Measurements from ENCODE around the gene IPP.
"Not testable (repeated sequence)": the region's sequence is repeated elsewhere in the genome, so short reads cannot be mapped to it uniquely, and the experiment has no call there.

The IPP gene

DNA sequence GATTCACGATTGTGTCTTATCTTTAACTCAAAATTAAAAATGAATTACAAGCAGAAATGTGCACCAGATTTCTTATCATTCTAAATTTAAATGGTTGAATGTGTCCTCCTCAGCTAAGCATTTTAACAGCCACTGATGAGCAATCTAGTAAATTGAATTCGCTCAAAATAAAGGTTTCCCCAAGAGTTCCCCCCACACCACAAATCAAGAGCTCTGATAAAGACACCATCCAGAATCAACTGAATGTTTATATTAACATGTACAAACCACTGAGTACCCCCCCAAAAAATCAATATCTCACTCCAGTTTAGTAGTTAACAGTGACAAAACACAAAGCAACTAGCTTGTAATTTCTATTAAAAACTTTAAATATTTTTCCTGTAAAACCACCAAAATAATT lies 66.1 kb downstream of the IPP start:
- no peak for DNase-seq (ENCODE audit: low read depth in 3 of 3)

DNA sequence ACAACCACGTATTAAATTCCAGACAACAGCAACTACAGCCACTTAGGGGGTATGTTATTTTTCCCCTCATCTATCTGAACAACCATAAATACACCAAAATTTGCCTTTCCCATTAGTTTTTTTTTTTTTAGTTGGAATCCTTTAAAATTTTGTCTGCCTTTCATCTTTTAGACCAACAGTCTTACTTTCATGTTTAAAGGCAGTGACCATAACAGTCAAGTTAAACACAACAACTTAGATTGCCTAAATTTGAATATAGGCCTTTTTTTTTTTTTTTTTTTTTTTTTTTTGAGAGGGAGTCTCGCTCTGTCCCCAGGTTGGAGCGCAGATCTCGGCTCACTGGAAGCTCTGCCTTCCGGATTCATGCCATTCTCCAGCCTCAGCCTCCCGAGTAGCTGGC lies 67.5 kb downstream of the IPP start:
- DNase-seq (ENCODE audit: low read depth in 3 of 3) = no peak

DNA sequence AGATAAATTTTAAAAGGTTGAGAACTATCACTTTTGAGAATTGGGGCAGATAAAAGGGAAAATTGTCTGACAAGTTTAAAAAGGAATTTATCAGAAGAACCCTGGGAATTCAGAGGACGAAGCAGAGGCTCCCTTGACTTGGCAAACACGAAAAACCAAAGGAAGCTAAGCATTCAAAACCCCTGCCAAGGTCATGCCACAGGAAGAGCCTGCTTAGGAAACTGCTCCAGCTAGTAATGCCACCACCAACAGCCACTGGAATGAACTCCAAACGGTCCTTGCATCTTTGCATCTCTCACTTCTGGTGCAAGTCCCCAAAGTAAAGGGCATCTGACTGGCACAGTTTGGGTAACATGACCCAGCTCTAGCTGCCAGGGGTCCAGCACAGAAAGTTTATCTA lies 71.3 kb downstream of the IPP start:
- no peak for DNase-seq (ENCODE audit: low read depth in 3 of 3)

DNA sequence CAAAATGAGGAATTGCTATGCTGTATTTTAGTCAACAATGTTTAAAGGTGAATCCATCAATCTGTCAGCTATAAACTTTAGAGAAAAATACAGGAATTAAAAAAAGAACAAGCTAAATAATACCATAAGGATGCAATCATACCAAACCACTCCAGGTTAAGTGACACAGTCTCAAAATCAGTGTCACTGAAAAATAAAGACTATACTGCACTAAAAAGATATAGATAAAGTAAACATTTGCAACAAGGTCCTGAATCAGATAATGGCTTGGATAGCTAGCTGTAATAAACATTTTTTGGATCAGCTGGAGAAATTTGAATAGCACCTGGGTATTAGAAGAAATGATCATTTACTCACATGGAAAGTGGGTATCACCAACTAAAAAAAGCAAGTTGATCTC lies 72.0 kb downstream of the IPP start:
- DNase-seq (ENCODE audit: low read depth in 3 of 3) = no peak

DNA sequence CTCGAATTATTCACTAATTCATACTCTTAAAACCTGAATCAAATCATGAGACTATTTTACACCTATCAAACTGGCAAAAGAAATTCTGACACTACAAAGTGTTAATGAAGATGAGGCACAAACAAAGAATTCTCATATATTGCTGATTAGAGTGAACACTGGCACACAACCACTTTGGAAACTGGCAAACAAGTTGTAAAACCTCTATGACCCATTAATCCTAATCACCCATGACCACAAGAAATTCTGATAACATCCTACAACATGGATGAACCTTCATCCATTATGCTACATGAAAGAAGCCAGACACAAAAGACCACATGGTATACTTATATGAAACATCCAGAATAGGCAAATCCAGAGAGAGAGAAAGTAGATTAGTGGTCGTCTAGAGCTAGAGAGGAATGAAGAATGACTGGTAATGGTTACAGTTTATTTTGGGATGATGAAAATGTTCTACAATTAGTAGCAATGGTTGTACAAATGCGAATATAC lies 72.7 kb downstream of the IPP start:
- DNase-seq (ENCODE audit: low read depth in 3 of 3) = no peak

DNA sequence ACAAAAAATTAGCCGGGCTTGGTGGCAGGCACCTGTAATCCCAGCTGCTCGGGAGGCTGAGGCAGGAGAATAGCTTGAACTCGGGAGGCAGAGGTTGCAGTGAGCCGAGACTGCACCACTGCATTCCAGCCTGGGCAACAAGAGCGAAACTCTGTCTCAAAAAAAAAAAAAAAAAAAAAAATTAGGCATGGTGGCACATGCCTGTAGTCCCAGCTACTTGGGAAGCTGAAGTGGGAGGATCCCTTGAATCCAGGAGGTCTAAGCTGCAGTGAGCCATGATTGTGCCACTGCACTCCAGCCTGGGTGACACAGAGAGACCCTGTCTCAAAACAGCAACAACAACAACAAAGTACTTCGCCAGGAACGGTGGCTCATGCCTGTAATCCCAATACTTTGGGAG lies 73.9 kb downstream of the IPP start:
- DNase-seq (ENCODE audit: low read depth in 3 of 3) = not testable (repeated sequence)

DNA sequence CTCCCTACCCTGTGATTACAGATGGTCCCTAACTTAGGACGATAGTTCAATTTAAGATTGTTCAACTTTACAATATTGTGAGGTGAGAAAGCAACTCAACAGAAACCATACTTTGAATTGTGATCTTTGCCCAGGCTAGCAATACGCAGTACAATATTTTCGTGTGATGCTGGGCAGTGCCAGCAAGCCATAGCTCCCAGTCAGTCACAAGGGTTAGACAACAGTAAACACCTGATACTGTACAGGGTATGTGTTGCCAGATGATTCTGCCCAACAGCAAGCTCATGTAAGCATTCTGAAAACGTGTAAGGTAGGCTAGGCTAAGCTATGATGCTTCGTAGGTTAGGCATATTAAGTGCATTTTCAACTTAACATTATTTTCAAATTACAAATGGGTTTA lies 76.0 kb downstream of the IPP start:
- no peak for DNase-seq (ENCODE audit: low read depth in 3 of 3)

DNA sequence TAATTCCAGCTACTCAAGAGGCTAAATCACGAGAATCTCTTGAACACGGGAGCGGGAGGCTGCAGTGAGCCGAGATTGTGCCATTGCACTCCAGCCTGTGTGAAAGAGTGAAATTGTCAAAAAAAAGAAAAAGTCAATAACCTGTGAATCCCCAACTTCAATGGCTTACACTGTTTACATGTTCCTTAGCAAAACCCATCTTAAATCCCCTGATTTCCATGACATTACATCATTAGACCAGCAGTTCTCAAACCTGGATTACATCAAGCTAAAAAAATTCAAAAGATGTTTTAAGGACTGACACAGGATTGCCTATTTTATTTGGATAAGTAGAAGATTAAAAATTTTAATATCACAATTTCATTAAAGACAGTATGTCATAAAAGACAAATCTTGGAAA lies 76.5 kb downstream of the IPP start:
- no peak for DNase-seq (ENCODE audit: low read depth in 3 of 3)

DNA sequence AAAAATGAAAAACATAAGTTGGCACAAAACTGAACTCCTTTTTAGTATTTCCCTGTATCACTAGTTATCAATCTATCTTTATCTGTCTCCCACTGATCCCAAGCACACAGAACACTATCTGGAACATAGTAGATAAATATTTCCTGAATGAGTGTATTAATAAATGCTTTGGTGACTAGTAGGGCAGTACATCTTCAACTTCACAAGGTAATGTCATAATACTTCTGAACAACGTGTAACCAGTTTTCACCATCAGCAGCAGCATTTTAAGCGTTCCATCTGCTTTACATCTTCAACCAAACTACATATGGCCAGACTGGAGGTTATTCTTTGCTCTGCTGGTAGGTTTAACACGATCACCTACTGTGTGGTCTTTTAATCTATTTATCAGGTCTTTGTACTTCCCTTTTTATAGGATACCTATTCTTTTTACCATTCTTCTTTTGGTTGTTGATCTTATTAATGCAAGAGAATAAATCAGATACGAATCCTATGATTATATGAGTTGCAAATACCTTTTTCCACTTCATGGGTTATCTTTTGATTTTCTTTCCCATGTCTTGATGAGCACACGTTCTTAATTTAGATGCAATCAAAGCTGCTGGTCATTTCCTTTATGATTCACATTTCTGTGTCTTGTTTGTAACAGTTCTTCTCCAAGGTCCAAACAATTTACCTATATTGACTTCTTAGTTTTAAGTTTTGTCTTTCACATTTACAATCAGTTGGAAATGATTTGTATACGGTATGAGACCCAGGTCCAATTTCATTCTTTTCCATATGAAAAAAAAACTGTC lies 80.4 kb downstream of the IPP start:
- DNase-seq (ENCODE audit: low read depth in 3 of 3) = no peak

DNA sequence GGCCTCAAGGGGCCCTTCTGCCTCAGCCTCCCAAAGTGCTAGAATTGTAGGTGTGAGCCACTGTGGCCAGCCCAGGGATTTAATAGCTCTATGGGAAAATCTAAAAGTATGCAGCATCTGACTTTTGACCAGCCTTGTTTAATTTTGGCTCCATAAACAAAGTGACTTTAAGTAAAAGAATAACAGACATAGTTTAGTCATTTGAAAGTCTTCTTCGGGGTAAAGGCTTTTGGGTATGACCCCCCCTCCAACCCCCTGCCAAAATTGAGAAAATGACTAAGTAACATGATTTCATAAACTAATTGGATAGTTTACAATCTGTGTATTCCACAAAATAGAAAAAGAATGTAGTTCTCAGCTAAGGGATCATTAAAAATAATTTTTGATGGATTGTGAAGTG lies 81.1 kb downstream of the IPP start:
- no peak for DNase-seq (ENCODE audit: low read depth in 3 of 3)

DNA sequence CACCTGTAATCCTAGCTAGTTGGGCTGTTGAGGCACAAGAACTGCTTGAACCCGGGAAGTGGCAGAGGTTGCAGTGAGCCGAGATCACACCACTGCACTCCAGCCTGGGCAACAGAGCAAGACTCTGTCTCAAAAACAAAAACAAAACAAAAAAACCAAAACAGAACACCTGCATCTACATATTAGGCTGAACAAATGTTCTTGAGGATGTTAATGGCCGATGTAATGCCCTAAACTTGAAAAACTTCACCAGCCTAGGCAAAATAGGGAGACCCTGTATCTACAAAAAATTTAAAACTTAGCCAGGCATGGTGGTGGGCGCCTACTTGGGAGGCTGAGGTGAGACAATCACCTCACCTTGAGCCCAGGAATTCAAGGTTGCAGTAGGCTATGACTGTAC lies 81.9 kb downstream of the IPP start:
- DNase-seq (ENCODE audit: low read depth in 3 of 3) = no peak

DNA sequence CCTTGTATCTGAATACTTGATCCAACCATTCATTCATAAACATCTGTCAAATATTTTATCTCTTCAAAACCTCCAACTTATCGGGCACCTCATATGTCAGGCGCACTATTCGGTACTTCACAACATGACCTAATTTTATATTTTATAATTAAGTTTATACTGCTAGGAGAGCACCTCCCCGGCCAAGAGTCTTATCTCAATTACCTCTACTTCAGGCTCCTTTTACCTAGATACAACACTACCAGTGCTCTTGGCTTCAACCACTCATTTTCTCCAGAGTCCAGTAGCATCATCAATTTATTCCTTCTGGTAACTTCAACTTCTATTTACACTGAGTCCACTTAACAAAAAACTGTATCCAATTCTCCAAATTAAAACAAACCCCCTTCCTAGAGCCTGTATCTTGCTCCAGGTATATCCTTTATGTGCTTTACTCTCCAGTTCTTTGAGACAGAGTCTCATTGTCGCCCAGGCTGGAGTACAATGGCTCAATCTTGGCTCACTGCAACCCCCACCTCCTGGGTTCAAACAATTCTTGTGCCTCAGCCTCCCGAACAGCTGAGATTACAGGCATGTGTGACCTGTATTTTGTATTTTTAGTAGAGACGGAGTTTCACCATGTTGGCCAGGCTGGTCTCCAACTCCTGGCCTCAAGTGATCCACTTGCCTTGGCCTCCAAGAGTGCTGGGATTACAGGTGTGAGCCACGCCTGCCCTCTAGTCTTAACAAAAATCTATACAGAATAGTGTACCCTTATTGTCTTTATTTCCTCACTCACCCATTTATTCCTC lies 82.9 kb downstream of the IPP start:
- DNase-seq (ENCODE audit: low read depth in 3 of 3) = no peak

DNA sequence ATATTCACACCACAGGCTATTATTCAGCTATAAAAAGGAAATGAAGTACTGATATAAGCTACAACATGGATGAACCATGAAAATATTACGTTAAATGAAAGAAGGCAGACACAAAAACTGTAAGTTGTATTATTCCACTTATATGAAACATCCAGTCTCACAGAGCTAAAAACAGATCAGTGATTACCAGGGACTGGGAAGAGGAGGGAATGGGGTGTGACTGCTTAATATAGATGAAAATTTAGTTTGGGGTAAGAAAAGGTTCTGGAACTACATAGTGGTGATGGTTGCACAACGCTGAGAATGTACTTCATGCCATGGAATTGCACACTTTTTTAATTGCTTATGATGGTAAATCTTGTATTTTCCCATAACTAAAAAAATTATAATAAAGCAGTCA lies 83.6 kb downstream of the IPP start:
- no peak for DNase-seq (ENCODE audit: low read depth in 3 of 3)

DNA sequence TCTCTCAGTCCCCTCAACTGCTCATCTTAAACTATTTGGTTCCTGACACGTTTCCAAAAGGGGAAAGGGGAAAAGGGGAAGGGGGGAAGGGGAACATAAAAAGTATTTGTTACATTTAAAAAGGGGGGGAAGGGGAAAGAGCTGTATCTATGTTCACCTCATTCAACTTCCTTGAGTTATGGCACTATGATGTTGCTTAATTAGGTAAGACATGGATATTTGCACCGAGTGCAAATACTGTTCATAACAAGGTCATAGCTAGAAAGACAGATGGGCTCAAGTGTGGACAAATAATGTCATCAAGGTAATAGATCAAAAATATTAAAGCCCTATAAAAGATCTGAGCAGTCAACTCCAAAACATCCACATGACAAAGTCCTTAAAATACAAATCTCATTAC lies 90.1 kb downstream of the IPP start:
- DNase-seq (ENCODE audit: low read depth in 3 of 3) = no peak

DNA sequence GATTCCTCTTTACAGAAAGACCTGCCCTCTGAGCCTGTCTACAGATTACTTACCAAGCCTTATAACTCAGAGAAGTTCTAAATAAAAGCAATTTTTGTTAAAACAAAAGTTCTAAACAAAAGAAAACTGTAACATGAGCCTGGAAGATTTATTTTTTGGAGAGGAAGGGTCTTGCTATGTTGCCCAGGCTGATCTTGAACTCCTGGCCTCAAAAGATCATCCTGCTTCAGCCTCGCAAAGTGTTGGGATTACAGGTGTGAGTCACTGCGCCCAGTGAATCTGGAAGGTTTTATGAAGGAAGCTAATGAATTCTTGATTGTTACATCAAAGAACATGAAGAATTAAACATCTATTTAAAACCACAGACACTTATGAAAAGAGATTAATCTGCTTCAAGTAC lies 91.2 kb downstream of the IPP start:
- DNase-seq (ENCODE audit: low read depth in 3 of 3) = no peak

DNA sequence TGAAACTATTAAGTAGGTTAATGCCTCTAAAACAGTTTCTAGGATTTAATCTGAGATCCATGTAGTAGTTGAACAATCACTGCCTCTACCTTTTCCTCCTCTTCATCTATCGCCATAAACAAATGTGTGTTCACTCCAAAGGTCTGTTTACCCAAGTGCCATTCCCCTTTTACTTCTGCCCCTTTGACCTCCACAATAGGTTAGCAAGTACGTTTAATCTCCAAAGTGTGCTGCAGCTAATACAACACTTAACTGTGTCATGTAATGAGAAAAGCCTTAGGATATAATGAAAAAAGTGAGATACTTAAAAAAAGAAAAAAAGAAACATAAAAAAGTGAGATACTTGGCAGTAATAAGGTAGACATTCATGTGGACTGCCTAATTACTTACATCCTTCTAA lies 92.3 kb downstream of the IPP start:
- no peak for DNase-seq (ENCODE audit: low read depth in 3 of 3)

DNA sequence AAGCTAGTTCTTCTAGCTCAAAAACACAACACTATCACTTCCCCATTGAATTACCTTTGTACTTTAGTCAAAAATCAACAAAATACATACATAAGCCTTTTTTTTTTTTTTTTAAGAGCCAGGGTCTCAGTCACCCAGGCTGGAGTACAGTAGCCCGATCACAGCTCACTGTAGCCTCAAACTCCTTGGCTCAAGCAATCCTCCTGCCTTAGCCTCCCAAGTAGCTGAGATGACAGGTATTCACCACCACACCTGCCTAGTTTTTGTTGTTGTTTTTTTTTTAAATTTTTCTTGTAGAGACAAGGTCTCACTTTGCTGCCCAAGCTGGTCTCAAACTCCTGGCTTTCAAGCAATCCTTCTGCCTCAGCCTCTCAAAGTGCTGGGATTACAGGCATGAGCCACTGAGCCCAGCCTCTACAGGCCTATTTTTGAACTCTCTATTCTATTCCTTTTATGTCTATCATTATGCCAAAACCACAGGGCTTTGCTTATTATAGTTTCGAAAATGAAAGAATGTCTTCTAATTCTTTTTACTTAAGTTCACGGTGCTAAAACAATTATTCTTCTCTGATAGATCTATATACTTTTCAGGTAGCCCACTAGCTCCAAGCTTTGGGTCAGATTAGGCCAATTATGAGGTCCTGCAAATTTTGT lies 93.8 kb downstream of the IPP start:
- DNase-seq (ENCODE audit: low read depth in 3 of 3) = no peak

DNA sequence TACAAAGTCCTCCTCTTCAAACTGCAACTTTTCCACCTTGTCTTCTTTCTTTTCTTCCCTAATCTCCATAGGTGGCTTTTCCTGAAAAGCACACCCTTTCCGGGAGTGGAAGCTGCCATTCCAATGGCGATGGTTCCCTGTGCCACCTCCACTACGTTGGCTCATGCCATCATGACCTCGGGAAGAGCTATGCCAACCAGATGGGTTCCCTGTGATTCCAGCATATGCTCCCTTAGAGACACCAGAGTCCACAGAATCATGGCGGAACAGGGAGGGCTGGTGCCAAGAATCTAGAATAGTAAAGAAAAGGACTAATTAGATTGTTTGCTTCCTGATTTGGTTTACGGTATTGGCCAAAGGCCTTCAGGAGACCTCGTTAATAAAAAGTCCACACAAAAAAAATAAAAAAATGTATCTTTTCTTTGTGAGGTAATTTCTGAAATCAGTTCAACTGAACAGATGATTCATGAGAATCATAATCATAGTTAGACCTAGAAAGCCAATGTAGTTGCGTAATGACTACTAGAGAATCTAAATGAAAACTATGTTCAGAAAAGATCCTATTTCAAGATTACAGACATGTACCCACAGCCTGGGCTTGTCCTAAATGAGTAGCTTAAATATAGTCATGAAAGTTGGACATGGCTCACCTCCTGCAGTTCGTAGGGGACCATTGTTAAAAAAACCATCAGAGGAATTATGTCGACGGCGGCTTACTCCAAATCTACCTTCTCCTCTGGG lies 95.7 kb downstream of the IPP start:
- DNase-seq (ENCODE audit: low read depth in 3 of 3) = no peak
